Heart left ventricle (tissue), 16 donors: ENCODE data around the gene ERC1. TPM values are rescaled to one million over a fixed set of nuclear protein-coding genes. Genes with fewer than 3 reads are reported as not detected.
A peak's percentile ranks its signal among the peaks of the same experiment; 100 is the strongest.

ENCODE experiments used
- ATAC-seq, 4 donors: fragments of 200-7000 bp; cut with Tn5 transposase; one replicate each; pipeline ENCODE4 v1.9.1; 2020 to 2022; ENCODE audit warnings: moderate library complexity in 4 of 4, mild to moderate bottlenecking in 3 of 4, moderate number of reproducible peaks in 1 of 4
- DNase-seq, 5 donors: peaks; one replicate each; pipeline ENCODE4 v3.0.0-alpha.2; 2020
- H3K27ac ChIP-seq, 12 donors: fragments of 200-600 bp; sonication (generic) in 4 of 12; one replicate each; pipeline versions ENCODE4 v1.5.0 to v1.8.0; 2016 to 2022; ENCODE audit warnings: mild to moderate bottlenecking in 2 of 12
- H3K27me3 ChIP-seq, 9 donors: fragments of 200-600 bp; sonication (generic) in 2 of 9; one replicate each; pipeline versions ENCODE4 v1.5.1 to v1.8.0; 2016 to 2022; ENCODE audit warnings: mild to moderate bottlenecking in 3 of 9
- H3K36me3 ChIP-seq, 9 donors: fragments of 200-600 bp; sonication (generic) in 2 of 9; one replicate each; pipeline versions ENCODE4 v1.5.0 to v1.8.0; 2018 to 2022; ENCODE audit warnings: mild to moderate bottlenecking in 2 of 9
- H3K4me1 ChIP-seq, 12 donors: fragments of 200-600 bp; sonication (generic) in 4 of 12; one replicate each; pipeline versions ENCODE4 v1.5.0 to v1.8.0; 2016 to 2022; ENCODE audit warnings: mild to moderate bottlenecking in 3 of 12
- H3K4me3 ChIP-seq, 12 donors: fragments of 200-600 bp; sonication (generic) in 4 of 12; one replicate each; pipeline versions ENCODE4 v1.5.0 to v1.8.0; 2017 to 2022; ENCODE audit warnings: mild to moderate bottlenecking in 9 of 12, moderate library complexity in 4 of 12
- H3K9me3 ChIP-seq, 12 donors: fragments of 200-600 bp; sonication (generic) in 4 of 12; one replicate each; pipeline versions ENCODE4 v1.5.0 to v1.8.0; 2016 to 2022; ENCODE audit warnings: mild to moderate bottlenecking in 1 of 12
- CTCF ChIP-seq, 12 donors: fragments of 200-600 bp; sonication (generic) in 4 of 12; IDR thresholded peaks; one replicate each; pipeline versions ENCODE4 v1.5.0 to v1.8.0; 2018 to 2022; ENCODE audit warnings: antibody characterized with exemption in 12 of 12, mild to moderate bottlenecking in 5 of 12
- POLR2A ChIP-seq, 2 donors: fragments of 450-650 bp; IDR thresholded peaks; one replicate each; pipeline ENCODE4 v1.6.1; 2017; ENCODE audit warnings: antibody characterized with exemption in 2 of 2, mild to moderate bottlenecking in 2 of 2, moderate library complexity in 2 of 2
- WGBS, 4 donors: extraction: QIAGEN DNeasy Blood & Tissue Kit in 2 of 4; methylation state at CpG; one replicate each; pipeline versions ENCODE4 v1.1.5 to v1.1.7; 2013 to 2018; 5-methylcytosine and 5-hydroxymethylcytosine counted together
- intact Hi-C, 10 donors: fragments of 100-400 bp; cut with DNase I; formaldehyde crosslinking; loops; one replicate each; pipeline versions ENCODE4 v1.11.1 to v1.14.2; 2022
- polyA plus RNA-seq, 2 donors: library from polyadenylated mRNA; stranded (reverse); fragments of 200-250 nt; gene quantifications; one replicate each; pipeline ENCODE4 v1.2.3, GENCODE V29; 2013
- total RNA-seq, 9 donors: library from RNA; depleted of rRNA in 2 of 9; stranded (reverse); fragments of >200 nt in 2 of 9; fragmentation: NEBNext Ultra II Directional in 3 of 9; extraction: Animal tissue kit (Norgen Biotek cat#: 25700) in 3 of 9; gene quantifications; one replicate each; pipeline versions ENCODE4 v1.1.0 to v1.2.4, GENCODE V29; 2016 to 2023
- donor health status: ischemic (EF 13 %, LVEDD 7.1; RV severe dilation, severe dysfunction).
- donor health status: healthy with polysubstance abuse.
- donor health status: DM: no; HTN: yes; CAD: no.
- donor health status: DM: no; HTN: no; CAD: no.
- donor health status: ischemic (EF 25% LVEDD 6.9; RV normal size, moderate dysfunction).
- donor health status: ischemic (EF 25% LVEDD 5.7; RV mildly dilated, moderate dysfunction).
- donor health status: healthy.
- donor health status: DM: yes; HTN: yes; CAD: no.
- donor health status: ischemic (EF 35%, LVEDD 5.7; RV mildly dilated, moderate dysfunction).
- donor health status: nonischemic (EF 11% LVEDD 7.7; RV severe dilation, severe dysfunction).
- donor health status: DM: yes; HTN: yes; CAD: no.
- donor health status: PGD.
- donor health status: ischemic (EF 29% LVEDD 5.4; RV normal size, mild dysfunction).
- donor health status: nonischemic (EF 23%, LVEDD 6.1; RV moderate dilation, normal function).

Gene ERC1
- total and polyA plus RNA-seq, 11 donors = 13.5 to 84.0 (median 47.9) TPM

- Histone ChIP-seq H3K27me3 (no peaks in the 10 kb centered on the region), H3K9me3 (no peaks in the 10 kb centered on the region), H3K4me3 (no peak overlapping the region), H3K27ac (no peak overlapping the region), H3K4me1 (no peaks in the 10 kb centered on the region), H3K36me3 (no peaks in the 10 kb centered on the region)
- intact Hi-C loops = no loop called here
- 58 to 78% (median 69%) methylated on average over 5 of the region's 5 CpGs for WGBS, 4 donors
- ATAC-seq = no peak
- TF ChIP-seq CTCF (IDR thresholded peaks at IDR 0.05) (no peak), POLR2A (IDR thresholded peaks at IDR 0.05) (no peak)
- DNase-seq = no peak
Observed at GRCh38 chr12:1481326-1481725, 490.3 kb downstream of the ERC1 start.

- H3K36me3 ChIP-seq = no peaks in the 10 kb centered on the region
- H3K27me3 ChIP-seq = no peaks in the 10 kb centered on the region
Observed at GRCh38 chr12:1481906-1482305, 490.9 kb downstream of the ERC1 start.

GRCh38 chr12:1488908-1489381, 497.9 kb downstream of the ERC1 start:
- no peak for DNase-seq
- ATAC-seq = peak in 1 of 4 donors; percentile 33
- Histone ChIP-seq H3K9me3 (no peaks in the 10 kb centered on the region), H3K27me3 (no peaks in the 10 kb centered on the region), H3K4me1 (peaks cover 0 to 10% (median 0%) of the 10 kb centered on the region in 12 donors), H3K36me3 (peaks cover 0 to 40% (median 26%) of the 10 kb centered on the region in 9 donors), H3K4me3 (no peak overlapping the region), H3K27ac (no peak overlapping the region)
- intact Hi-C loops = no loop called here
- WGBS, 4 donors = 73 to 84% (median 78%) methylated on average over 13 of the region's 13 CpGs
- TF ChIP-seq CTCF (IDR thresholded peaks at IDR 0.05) (no peak), POLR2A (IDR thresholded peaks at IDR 0.05) (no peak)

More at GRCh38 chr12:1481906-1482305, 490.9 kb downstream of the ERC1 start:
- no peaks in the 10 kb centered on the region for H3K4me1 ChIP-seq
- ATAC-seq = no peak
- 91 to 95% (median 93%) methylated on average over 8 of the region's 8 CpGs for WGBS, 4 donors
- no peak for DNase-seq
- H3K4me3 ChIP-seq = no peak overlapping the region
- no peak overlapping the region for H3K27ac ChIP-seq
- TF ChIP-seq CTCF (IDR thresholded peaks at IDR 0.05) = no peak
- no peak for TF ChIP-seq POLR2A (IDR thresholded peaks at IDR 0.05)
- intact Hi-C loops = no loop called here
- H3K9me3 ChIP-seq = no peaks in the 10 kb centered on the region

- intact Hi-C loops = no loop called here
- no peak for TF ChIP-seq POLR2A (IDR thresholded peaks at IDR 0.05)
- TF ChIP-seq CTCF (IDR thresholded peaks at IDR 0.05) = no peak
- WGBS, 4 donors = 81 to 88% (median 83%) methylated on average over 16 of the region's 16 CpGs
- H3K27ac ChIP-seq = no peak overlapping the region
- H3K4me1 ChIP-seq = peaks cover 0 to 12% (median 6%) of the 10 kb centered on the region in 12 donors
- no peak overlapping the region for H3K4me3 ChIP-seq
- no peaks in the 10 kb centered on the region for H3K9me3 ChIP-seq
- no peaks in the 10 kb centered on the region for H3K27me3 ChIP-seq
- H3K36me3 ChIP-seq = peaks cover 0 to 43% (median 26%) of the 10 kb centered on the region in 9 donors
- ATAC-seq (no peak), DNase-seq (no peak)
Observed at GRCh38 chr12:1491983-1492697, 501.1 kb downstream of the ERC1 start.
